Smooth muscle cell (in vitro differentiated cells): ENCODE results near the gene SMG7. TPM values are rescaled to one million over a fixed set of nuclear protein-coding genes. Genes with fewer than 3 reads are reported as not detected.

Source experiments
- DNase-seq: peaks from one replicate; lab custom pipeline; 2025; ENCODE audit not compliant: unreplicated experiment; lab: John Stamatoyannopoulos, UW
- H2AFZ ChIP-seq: fragments of 200-600 bp; sonication (generic); 2 replicates; pipeline ENCODE4 v1.6.0; 2016; ENCODE audit warnings: antibody characterized with exemption, low read depth, mild to moderate bottlenecking
- H3F3A ChIP-seq: fragments of 200-600 bp; sonication (generic); 2 replicates; pipeline ENCODE4 v1.6.0; 2017; ENCODE audit warnings: antibody characterized with exemption, low read depth
- H3K27ac ChIP-seq: fragments of 200-600 bp; sonication (generic); 2 replicates; pipeline ENCODE4 v1.5.1; 2016; ENCODE audit warnings: low read depth, mild to moderate bottlenecking
- H3K27me3 ChIP-seq: fragments of 200-600 bp; sonication (generic); 2 replicates; pipeline ENCODE4 v1.6.1; 2016; ENCODE audit warnings: low read depth, mild to moderate bottlenecking
- H3K36me3 ChIP-seq: fragments of 200-600 bp; sonication (generic); 2 replicates; pipeline ENCODE4 v1.5.1; 2016; ENCODE audit warnings: low read depth
- H3K4me1 ChIP-seq: fragments of 200-600 bp; sonication (generic); 2 replicates; pipeline ENCODE4 v1.5.1; 2016; ENCODE audit warnings: low read depth
- H3K4me2 ChIP-seq: fragments of 200-600 bp; sonication (generic); 2 replicates; pipeline ENCODE4 v1.6.0; 2016; ENCODE audit warnings: mild to moderate bottlenecking
- H3K4me3 ChIP-seq: fragments of 200-600 bp; sonication (generic); 2 replicates; pipeline ENCODE4 v1.5.1; 2016; ENCODE audit warnings: mild to moderate bottlenecking
- H3K79me2 ChIP-seq: fragments of 200-600 bp; sonication (generic); 2 replicates; pipeline ENCODE4 v1.6.0; 2016; ENCODE audit warnings: low read depth, mild to moderate bottlenecking
- H3K9ac ChIP-seq: fragments of 200-600 bp; sonication (generic); 2 replicates; pipeline ENCODE4 v1.6.0; 2016; ENCODE audit warnings: low read depth
- H3K9me3 ChIP-seq: fragments of 200-600 bp; sonication (generic); replicated peaks from 2 replicates; pipeline ENCODE4 v1.5.1; 2016; ENCODE audit warnings: low read depth
- H4K20me1 ChIP-seq: fragments of 200-600 bp; sonication (generic); 2 replicates; pipeline ENCODE4 v1.6.0; 2016; ENCODE audit warnings: low read depth
- WGBS: methylation state at CpG from one replicate; pipeline ENCODE4 v1.1.7; 2016; ENCODE audit warnings: low lambda C conversion rate; 5-methylcytosine and 5-hydroxymethylcytosine counted together
- polyA plus RNA-seq: library from polyadenylated mRNA; unstranded; fragments of >200 nt; fragmentation: Nextera tagmentation; extraction: Ambion mirVana; gene quantifications from 2 replicates; pipeline ENCODE4 v1.2.1, GENCODE V29; 2016
- total RNA-seq: library from RNA; depleted of rRNA; stranded (reverse); fragments of >200 nt; gene quantifications from 2 replicates; pipeline ENCODE4 v1.2.3, GENCODE V29; 2014
- TF ChIP-seq, protein P1 (sequence below): fragments of 200-600 bp; sonication (generic); IDR thresholded peaks from 2 replicates; pipeline ENCODE4 v1.5.1; 2017; ENCODE audit warnings: borderline replicate concordance, mild to moderate bottlenecking, antibody characterized with exemption; ENCODE audit not compliant: insufficient read depth, poor library complexity, severe bottlenecking

Gene SMG7
- total and polyA plus RNA-seq, 2 experiments from 2014 or later = 18.3 to 40.4 TPM

DNA sequence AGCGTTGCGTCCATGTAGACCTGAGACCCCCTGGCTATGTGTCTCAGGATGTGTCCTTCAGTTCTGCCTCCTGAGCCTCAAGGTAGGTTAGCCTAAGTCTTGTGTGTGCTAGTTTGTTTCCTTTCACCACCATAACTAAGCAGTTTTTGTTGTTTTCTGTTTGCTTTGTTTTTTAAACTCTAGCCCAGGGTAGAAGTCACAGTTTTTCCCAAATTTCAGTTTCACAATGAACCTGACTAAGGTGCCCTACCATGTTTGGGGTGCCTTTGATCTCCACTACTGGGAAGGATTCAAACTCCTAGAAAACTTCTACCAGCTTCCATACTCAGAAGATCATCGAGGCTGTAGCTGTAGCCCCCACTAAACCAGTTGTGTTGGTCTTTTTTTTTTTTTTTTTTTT, 14.8 kb upstream of the SMG7 start:
- Histone ChIP-seq H3K79me2 (no peaks in the 10 kb centered on the region), H2AFZ (no peak overlapping the region), H3K4me1 (no peaks in the 10 kb centered on the region), H3K9ac (no peak overlapping the region), H3F3A (no peaks in the 10 kb centered on the region), H3K36me3 (no peaks in the 10 kb centered on the region), H3K27me3 (no peaks in the 10 kb centered on the region), H3K4me3 (no peak overlapping the region), H3K9me3 (no peaks in the 10 kb centered on the region), H4K20me1 (no peaks in the 10 kb centered on the region), H3K27ac (no peak overlapping the region), H3K4me2 (no peak overlapping the region)
- TF ChIP-seq, protein P1, sequence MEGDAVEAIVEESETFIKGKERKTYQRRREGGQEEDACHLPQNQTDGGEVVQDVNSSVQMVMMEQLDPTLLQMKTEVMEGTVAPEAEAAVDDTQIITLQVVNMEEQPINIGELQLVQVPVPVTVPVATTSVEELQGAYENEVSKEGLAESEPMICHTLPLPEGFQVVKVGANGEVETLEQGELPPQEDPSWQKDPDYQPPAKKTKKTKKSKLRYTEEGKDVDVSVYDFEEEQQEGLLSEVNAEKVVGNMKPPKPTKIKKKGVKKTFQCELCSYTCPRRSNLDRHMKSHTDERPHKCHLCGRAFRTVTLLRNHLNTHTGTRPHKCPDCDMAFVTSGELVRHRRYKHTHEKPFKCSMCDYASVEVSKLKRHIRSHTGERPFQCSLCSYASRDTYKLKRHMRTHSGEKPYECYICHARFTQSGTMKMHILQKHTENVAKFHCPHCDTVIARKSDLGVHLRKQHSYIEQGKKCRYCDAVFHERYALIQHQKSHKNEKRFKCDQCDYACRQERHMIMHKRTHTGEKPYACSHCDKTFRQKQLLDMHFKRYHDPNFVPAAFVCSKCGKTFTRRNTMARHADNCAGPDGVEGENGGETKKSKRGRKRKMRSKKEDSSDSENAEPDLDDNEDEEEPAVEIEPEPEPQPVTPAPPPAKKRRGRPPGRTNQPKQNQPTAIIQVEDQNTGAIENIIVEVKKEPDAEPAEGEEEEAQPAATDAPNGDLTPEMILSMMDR = no peak
- WGBS = 87% methylated on average over 3 of the region's 3 CpGs
- no peak for DNase-seq

DNA sequence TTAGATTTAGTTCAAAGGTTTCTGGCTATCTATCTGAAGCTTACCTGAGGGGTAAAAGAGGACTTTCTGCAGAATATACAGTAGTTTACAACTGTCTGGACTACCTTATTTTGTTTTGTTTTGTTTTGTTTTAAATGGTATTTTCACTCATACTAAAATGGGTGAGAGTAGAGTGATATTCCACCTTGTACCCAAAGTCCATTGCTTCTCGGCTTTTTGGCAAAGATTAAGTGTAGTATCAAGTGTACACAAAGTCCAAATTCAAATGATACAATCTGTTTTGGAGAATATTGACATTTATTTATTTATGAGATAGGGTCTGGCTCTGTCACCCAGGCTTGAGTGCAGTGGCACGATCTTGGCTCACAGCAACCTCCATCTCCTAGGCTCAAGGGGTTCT, 11.7 kb upstream of the SMG7 start:
- no peak overlapping the region for H3K4me2 ChIP-seq
- H3K79me2 ChIP-seq = no peaks in the 10 kb centered on the region
- no peaks in the 10 kb centered on the region for H4K20me1 ChIP-seq
- H3K9me3 ChIP-seq = no peaks in the 10 kb centered on the region
- H3K36me3 ChIP-seq = no peaks in the 10 kb centered on the region
- no peak overlapping the region for H3K9ac ChIP-seq
- TF ChIP-seq, protein P1 = no peak
- no peak overlapping the region for H2AFZ ChIP-seq
- 88% methylated on average over 2 of the region's 2 CpGs for WGBS
- H3K27ac ChIP-seq = no peak overlapping the region
- no peaks in the 10 kb centered on the region for H3K27me3 ChIP-seq
- H3F3A ChIP-seq = no peaks in the 10 kb centered on the region
- no peak for DNase-seq
- H3K4me1 ChIP-seq = no peaks in the 10 kb centered on the region
- no peak overlapping the region for H3K4me3 ChIP-seq

DNA sequence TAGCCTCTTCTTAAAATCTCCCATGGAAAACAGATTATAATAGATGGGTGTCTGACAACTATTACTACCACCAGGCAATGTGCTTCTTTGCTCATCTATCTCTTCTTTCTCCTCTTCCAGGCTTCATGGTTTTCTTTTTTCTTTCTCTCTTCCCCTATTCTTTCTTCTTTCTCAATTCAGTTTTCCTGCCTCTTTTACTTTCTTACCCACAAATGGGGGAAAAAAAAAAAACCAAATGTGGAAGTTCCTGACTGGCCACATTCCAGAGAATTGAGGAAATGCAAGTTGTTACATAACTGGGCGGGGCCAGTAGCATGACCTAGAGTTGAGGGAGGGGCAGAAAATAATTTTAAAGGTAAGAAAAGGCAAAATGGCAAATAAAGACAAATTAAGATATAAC, 10.9 kb upstream of the SMG7 start:
- Histone ChIP-seq H3K9ac (no peak overlapping the region), H3F3A (no peaks in the 10 kb centered on the region), H4K20me1 (no peaks in the 10 kb centered on the region), H3K27ac (peak overlapping the region; percentile 33), H3K36me3 (no peaks in the 10 kb centered on the region), H3K79me2 (no peaks in the 10 kb centered on the region), H3K4me1 (no peaks in the 10 kb centered on the region), H3K4me3 (no peak overlapping the region), H2AFZ (peak overlapping the region; percentile 7), H3K4me2 (peak overlapping the region; percentile 7), H3K27me3 (no peaks in the 10 kb centered on the region), H3K9me3 (no peaks in the 10 kb centered on the region)
- TF ChIP-seq, protein P1 = no peak
- 51% methylated on average over 1 of the region's 1 CpG for WGBS
- DNase-seq = no peak

DNA sequence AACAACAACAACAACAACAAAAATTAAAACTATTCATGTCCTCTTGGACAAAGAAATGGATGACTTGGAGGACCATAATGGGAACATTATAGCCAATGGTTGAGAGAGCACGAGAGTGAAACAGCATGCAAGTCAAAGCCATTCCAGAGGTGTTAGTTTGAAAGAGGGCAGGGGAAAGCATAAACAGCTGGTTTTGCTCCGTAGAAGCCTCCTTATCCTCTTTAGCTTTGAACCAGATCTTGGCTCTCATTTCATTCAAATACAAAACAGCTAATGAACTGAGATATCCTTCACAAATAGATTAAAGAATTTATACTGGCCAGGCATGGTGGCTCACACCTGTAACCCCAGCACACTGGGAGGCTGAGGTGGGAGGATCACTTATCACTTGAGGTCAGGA, 8.7 kb upstream of the SMG7 start:
- Histone ChIP-seq H3K9ac (no peak overlapping the region), H3K9me3 (no peaks in the 10 kb centered on the region), H4K20me1 (no peaks in the 10 kb centered on the region), H3K4me1 (no peaks in the 10 kb centered on the region), H2AFZ (no peak overlapping the region), H3K4me3 (no peak overlapping the region), H3K79me2 (no peaks in the 10 kb centered on the region), H3K27ac (no peak overlapping the region), H3K27me3 (no peaks in the 10 kb centered on the region), H3K4me2 (no peak overlapping the region), H3F3A (no peaks in the 10 kb centered on the region), H3K36me3 (no peaks in the 10 kb centered on the region)
- DNase-seq = no peak
- TF ChIP-seq, protein P1 = no peak
- 78% methylated on average over 2 of the region's 2 CpGs for WGBS
